K562 (cell line): Measurements from ENCODE around the gene CIAO3. TPM values are rescaled to one million over a fixed set of nuclear protein-coding genes. Genes with fewer than 3 reads are reported as not detected.

Experiments used
- GATAD2A ChIP-seq: fragments of 450-650 bp; IDR thresholded peaks from 2 replicates; pipeline ENCODE4 v1.6.1; 2017
- HOXB6 ChIP-seq: fragments of 250-450 bp; sonication (Bioruptor Pico); IDR thresholded peaks from 2 replicates; pipeline ENCODE4 v1.5.1; 2022; ENCODE audit warnings: mild to moderate bottlenecking, borderline replicate concordance
- POLR2H ChIP-seq: IDR thresholded peaks from 2 replicates; pipeline ENCODE4 v1.6.1; 2016; ENCODE audit warnings: missing genetic modification characterization, low read depth, mild to moderate bottlenecking, control low read depth, missing compliant biosample characterization, moderate library complexity
- SAFB ChIP-seq: fragments of 200-400 bp; formaldehyde crosslinking; IDR thresholded peaks from 2 replicates; pipeline ENCODE4 v1.6.1; 2017; ENCODE audit warnings: low read depth, low read length, borderline replicate concordance
- SRSF7 ChIP-seq: fragments of 200-400 bp; formaldehyde crosslinking; optimal IDR thresholded peaks from 2 replicates; pipeline ENCODE3; 2017; ENCODE audit warnings: mild to moderate bottlenecking, low read depth, low read length
- STAG1 ChIP-seq: sonication (generic); formaldehyde crosslinking; IDR thresholded peaks from 2 replicates; pipeline ENCODE4 v1.5.0; 2020; ENCODE audit warnings: missing genetic modification reagents, borderline replicate concordance
- TCF7L2 ChIP-seq: fragments of 150-350 bp; IDR thresholded peaks from 2 replicates; pipeline ENCODE4 v1.6.1; 2016; ENCODE audit warnings: low read depth, mild to moderate bottlenecking, low read length, moderate library complexity
- TCFL5 ChIP-seq: fragments of 250-450 bp; sonication (Bioruptor Pico); conservative IDR thresholded peaks from 2 replicates; pipeline ENCODE4 v1.6.1; 2021; ENCODE audit warnings: mild to moderate bottlenecking, moderate library complexity, matching md5 sums
- ZEB2 ChIP-seq: fragments of 450-650 bp; IDR thresholded peaks from 2 replicates; pipeline ENCODE4 v1.6.1; 2016
- ZNF384 ChIP-seq: IDR thresholded peaks from 2 replicates; pipeline ENCODE4 v1.6.1; 2012; ENCODE audit warnings: low read depth, low read length, improper control_type of control experiment
- ZNF79 ChIP-seq: fragments of 250-450 bp; sonication (Bioruptor Pico); IDR thresholded peaks from 2 replicates; pipeline ENCODE4 v1.4.0; 2020; ENCODE audit warnings: low read depth, mild to moderate bottlenecking, moderate library complexity
- ZZZ3 ChIP-seq: fragments of 450-650 bp; IDR thresholded peaks from 2 replicates; pipeline ENCODE4 v1.6.1; 2016; ENCODE audit warnings: antibody characterized with exemption, mild to moderate bottlenecking, moderate library complexity
- polyA plus RNA-seq, 8 experiments: library from polyadenylated mRNA; depleted of rRNA in 4 of 8; stranded (reverse) in 5 of 8; unstranded in 3 of 8; fragments of >200 nt; fragmentation: Nextera tagmentation in 2 of 8; fragmentation: Illumina TruSeq in 1 of 8; extraction: Ambion mirVana in 2 of 8; extraction: Trizol in 1 of 8; gene quantifications; 2 replicates each; pipeline versions ENCODE4 v1.2.1 to v1.2.3, GENCODE V29; 2011 to 2014; ENCODE audit warnings: inconsistent platforms in 1 of 8, missing spikeins in 1 of 8
- total RNA-seq, 7 experiments: library from RNA; depleted of rRNA in 6 of 7; stranded (reverse); fragments of >200 nt in 6 of 7; fragmentation: Illumina TruSeq in 2 of 7; extraction: Trizol in 2 of 7; gene quantifications; 2 replicates each; pipeline versions ENCODE4 v1.2.1 to v1.2.3, GENCODE V29; 2011 to 2021; ENCODE audit warnings: low replicate concordance in 1 of 7
- TF ChIP-seq, protein P1 (sequence below): fragments of 450-650 bp; formaldehyde crosslinking; IDR thresholded peaks from 2 replicates; pipeline ENCODE4 v1.4.0; 2022; ENCODE audit warnings: mild to moderate bottlenecking, moderate library complexity
- TF ChIP-seq, protein P2 (sequence below), 2 experiments: fragments of 450-650 bp; IDR thresholded peaks; 2 replicates each; pipeline ENCODE4 v1.6.1; 2016; ENCODE audit warnings: mild to moderate bottlenecking in 2 of 2, borderline replicate concordance in 1 of 2, low read depth in 1 of 2, moderate library complexity in 1 of 2
- TF ChIP-seq, protein P3 (sequence below): fragments of 450-650 bp; IDR thresholded peaks from 2 replicates; pipeline ENCODE4 v1.6.1; 2014; ENCODE audit warnings: low read depth, mild to moderate bottlenecking, moderate library complexity, borderline replicate concordance
- TF ChIP-seq, protein P4 (sequence below): sonication (generic); IDR thresholded peaks from 2 replicates; pipeline ENCODE4 v1.6.1; 2016

CIAO3 gene
- total and polyA plus RNA-seq, 9 of the 15 experiments (the other 6 are each of a cell fraction or from before 2014, with no cell fraction given): 2.2 to 35.6 (median 18.7) TPM

DNA sequence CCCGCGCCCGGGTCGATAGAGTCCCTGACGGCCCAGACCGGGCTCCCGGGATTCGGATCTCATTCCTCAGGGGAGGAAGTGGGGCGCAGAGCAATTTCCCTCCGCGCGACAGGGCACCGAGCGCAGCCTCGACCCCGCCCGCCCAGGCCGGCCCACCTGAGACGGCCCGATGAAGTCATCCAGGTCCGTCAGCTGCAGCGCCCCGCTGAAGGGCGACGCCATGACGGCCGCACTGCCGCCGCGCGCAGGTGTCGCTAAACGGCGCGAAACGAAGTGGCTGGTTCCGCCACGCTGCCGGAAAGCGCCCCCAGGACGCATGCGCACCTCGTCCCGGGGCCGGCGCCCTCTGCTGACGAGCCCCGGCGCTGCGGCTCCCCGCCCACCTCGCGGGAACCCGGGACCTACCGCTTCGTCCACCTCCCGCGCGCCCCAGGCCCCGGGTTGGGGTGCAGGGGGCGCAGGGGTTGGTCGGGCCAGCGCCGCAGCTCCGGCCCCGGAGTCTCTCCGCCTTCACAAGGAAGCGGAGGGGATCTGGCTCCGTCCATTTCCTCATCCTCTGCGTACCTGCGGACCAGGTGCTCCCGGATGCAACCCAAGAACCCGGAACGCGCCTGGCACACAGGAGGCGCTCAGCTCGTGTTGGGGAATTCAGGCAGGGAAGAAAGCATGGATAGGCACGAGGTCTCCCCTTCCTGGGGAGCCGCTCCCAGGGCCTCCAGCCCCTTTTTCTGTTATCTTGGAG lies at the start of gene CIAO3 (continued):
- TF ChIP-seq, protein P1, sequence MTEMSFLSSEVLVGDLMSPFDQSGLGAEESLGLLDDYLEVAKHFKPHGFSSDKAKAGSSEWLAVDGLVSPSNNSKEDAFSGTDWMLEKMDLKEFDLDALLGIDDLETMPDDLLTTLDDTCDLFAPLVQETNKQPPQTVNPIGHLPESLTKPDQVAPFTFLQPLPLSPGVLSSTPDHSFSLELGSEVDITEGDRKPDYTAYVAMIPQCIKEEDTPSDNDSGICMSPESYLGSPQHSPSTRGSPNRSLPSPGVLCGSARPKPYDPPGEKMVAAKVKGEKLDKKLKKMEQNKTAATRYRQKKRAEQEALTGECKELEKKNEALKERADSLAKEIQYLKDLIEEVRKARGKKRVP: no peak
- TF ChIP-seq HOXB6 (CRISPR knock-in tag) (no peak), ZNF79 (no peak), TCF7L2 (0 out of 2 replicates have a peak, but pooled peaks have one; percentile 11), STAG1 (CRISPR knock-in tag) (no peak), ZZZ3 (no peak), TCFL5 (CRISPR knock-in tag) (no peak), GATAD2A (no peak), POLR2H (tag) (no peak), ZNF384 (0 out of 2 replicates have a peak, but pooled peaks have one; percentile 6), SRSF7 (no peak), ZEB2 (peak; percentile 94), SAFB (0 out of 2 replicates have a peak, but pooled peaks have one; percentile 6)
- TF ChIP-seq, protein P2, sequence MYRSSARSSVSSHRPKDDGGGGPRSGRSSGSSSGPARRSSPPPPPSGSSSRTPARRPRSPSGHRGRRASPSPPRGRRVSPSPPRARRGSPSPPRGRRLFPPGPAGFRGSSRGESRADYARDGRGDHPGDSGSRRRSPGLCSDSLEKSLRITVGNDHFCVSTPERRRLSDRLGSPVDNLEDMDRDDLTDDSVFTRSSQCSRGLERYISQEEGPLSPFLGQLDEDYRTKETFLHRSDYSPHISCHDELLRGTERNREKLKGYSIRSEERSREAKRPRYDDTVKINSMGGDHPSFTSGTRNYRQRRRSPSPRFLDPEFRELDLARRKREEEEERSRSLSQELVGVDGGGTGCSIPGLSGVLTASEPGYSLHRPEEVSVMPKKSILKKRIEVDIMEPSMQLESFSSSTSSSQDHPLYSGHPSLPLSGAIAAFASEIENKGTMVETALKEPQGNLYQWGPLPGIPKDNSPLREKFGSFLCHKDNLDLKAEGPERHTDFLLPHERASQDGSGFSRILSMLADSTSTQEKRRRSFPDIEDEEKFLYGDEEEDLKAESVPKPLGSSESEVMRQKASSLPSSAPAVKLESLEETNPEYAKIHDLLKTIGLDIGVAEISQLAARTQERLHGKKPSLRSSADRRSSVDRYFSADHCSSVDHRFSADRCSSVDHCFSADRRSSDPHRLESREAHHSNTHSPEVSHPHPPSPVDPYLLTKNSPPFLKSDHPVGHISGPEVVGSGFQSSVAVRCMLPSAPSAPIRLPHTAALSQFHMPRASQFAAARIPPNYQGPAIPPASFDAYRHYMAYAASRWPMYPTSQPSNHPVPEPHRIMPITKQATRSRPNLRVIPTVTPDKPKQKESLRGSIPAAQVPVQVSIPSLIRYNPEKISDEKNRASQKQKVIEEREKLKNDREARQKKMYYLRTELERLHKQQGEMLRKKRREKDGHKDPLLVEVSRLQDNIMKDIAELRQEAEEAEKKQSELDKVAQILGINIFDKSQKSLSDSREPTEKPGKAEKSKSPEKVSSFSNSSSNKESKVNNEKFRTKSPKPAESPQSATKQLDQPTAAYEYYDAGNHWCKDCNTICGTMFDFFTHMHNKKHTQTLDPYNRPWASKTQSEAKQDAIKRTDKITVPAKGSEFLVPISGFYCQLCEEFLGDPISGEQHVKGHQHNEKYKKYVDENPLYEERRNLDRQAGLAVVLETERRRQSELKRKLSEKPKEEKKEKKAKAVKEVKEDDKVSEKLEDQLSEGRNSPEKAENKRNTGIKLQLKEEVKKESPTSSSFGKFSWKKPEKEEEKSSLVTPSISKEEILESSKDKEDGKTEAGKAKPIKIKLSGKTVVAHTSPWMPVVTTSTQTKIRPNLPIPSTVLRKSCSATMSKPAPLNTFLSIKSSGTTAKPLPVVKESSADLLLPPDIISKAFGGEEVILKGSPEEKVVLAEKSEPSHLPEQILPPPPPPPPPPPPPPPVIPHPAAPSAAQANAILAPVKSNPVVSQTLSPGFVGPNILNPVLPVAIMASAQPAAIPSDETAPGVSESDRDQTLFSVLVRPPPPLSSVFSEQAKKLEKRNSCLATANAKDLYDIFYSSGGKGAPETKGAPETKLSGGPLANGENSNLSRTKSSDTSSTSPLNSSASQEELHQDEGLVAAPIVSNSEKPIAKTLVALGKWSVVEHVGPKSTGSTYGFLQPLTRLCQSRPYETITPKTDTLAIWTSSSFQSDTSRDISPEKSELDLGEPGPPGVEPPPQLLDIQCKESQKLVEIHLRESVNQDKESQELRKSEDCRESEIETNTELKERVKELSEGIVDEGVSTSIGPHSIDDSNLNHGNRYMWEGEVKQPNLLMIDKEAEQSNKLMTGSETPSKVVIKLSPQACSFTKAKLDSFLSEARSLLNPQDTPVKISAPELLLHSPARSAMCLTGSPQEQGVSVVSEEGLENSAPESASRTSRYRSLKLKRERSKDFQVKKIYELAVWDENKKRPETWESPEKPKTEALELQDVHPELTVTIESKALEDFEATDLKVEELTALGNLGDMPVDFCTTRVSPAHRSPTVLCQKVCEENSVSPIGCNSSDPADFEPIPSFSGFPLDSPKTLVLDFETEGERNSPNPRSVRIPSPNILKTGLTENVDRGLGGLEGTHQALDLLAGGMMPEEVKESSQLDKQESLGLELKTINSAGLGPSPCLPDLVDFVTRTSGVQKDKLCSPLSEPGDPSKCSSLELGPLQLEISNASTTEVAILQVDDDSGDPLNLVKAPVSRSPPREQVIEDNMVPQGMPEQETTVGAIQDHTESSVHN (IDR thresholded peaks at IDR 0.05; ENCODE audit: borderline replicate concordance in 1 of 2, low read depth in 1 of 2): no peak
- TF ChIP-seq, protein P3, sequence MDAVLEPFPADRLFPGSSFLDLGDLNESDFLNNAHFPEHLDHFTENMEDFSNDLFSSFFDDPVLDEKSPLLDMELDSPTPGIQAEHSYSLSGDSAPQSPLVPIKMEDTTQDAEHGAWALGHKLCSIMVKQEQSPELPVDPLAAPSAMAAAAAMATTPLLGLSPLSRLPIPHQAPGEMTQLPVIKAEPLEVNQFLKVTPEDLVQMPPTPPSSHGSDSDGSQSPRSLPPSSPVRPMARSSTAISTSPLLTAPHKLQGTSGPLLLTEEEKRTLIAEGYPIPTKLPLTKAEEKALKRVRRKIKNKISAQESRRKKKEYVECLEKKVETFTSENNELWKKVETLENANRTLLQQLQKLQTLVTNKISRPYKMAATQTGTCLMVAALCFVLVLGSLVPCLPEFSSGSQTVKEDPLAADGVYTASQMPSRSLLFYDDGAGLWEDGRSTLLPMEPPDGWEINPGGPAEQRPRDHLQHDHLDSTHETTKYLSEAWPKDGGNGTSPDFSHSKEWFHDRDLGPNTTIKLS: peak; percentile 77
- TF ChIP-seq, protein P4, sequence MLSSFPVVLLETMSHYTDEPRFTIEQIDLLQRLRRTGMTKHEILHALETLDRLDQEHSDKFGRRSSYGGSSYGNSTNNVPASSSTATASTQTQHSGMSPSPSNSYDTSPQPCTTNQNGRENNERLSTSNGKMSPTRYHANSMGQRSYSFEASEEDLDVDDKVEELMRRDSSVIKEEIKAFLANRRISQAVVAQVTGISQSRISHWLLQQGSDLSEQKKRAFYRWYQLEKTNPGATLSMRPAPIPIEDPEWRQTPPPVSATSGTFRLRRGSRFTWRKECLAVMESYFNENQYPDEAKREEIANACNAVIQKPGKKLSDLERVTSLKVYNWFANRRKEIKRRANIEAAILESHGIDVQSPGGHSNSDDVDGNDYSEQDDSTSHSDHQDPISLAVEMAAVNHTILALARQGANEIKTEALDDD: no peak
